Measurements from ENCODE around the gene MRPS31.
"Not testable (repeated sequence)": the region's sequence is repeated elsewhere in the genome, so short reads cannot be mapped to it uniquely, and the experiment has no call there.

MRPS31 gene

GRCh38 chr13:40758811-40759210 is 12.2 kb downstream of the MRPS31 start:
- DNase-seq: no peak

- DNase-seq: no peak
These were observed 14.9 kb downstream of the MRPS31 start for GRCh38 chr13:40756042-40756441.

- no peak for DNase-seq
These were observed 15.8 kb downstream of the MRPS31 start for GRCh38 chr13:40755082-40755700.

- no peak for DNase-seq
These were observed 21.7 kb downstream of the MRPS31 start for GRCh38 chr13:40749327-40749726.

GRCh38 chr13:40735232-40735548 is 35.8 kb downstream of the MRPS31 start:
- DNase-seq: not testable (repeated sequence)

- not testable (repeated sequence) for DNase-seq
These were observed 36.3 kb downstream of the MRPS31 start for GRCh38 chr13:40734536-40735231.

- DNase-seq: no peak
These were observed 38.3 kb downstream of the MRPS31 start for GRCh38 chr13:40732658-40733057.

- DNase-seq: no peak
These were observed 42.4 kb downstream of the MRPS31 start for GRCh38 chr13:40728595-40728994.

- not testable (repeated sequence) for DNase-seq
These were observed 56.6 kb downstream of the MRPS31 start for GRCh38 chr13:40714433-40714832.

GRCh38 chr13:40706439-40706838 is 64.6 kb downstream of the MRPS31 start:
- no peak for DNase-seq

- no peak for DNase-seq
These were observed 73.3 kb downstream of the MRPS31 start for GRCh38 chr13:40697711-40698110.

- no peak for DNase-seq
These were observed 76.6 kb downstream of the MRPS31 start for GRCh38 chr13:40694426-40694825.

- DNase-seq: no peak
These were observed 78.0 kb downstream of the MRPS31 start for GRCh38 chr13:40692946-40693345.

GRCh38 chr13:40688781-40689180 is 82.2 kb downstream of the MRPS31 start:
- no peak for DNase-seq

GRCh38 chr13:40682449-40683240 is 88.3 kb downstream of the MRPS31 start:
- DNase-seq: peak; percentile 47

GRCh38 chr13:40681341-40682146 is 89.4 kb downstream of the MRPS31 start:
- no peak for DNase-seq

GRCh38 chr13:40680659-40681323 is 90.2 kb downstream of the MRPS31 start:
- DNase-seq: no peak

- no peak for DNase-seq
These were observed 91.5 kb downstream of the MRPS31 start for GRCh38 chr13:40679480-40679985.

All from MV-4-11 (cell line).